ENCODE data around the gene ZDHHC5. TPM values are rescaled to one million over a fixed set of nuclear protein-coding genes. Genes with fewer than 3 reads are reported as not detected.
"Not testable (repeated sequence)": the region's sequence is repeated elsewhere in the genome, so short reads cannot be mapped to it uniquely, and the experiment has no call there.

Gene ZDHHC5
- polyA plus RNA-seq, 4 donors = 50.0 to 55.6 (median 53.0) TPM

DNA sequence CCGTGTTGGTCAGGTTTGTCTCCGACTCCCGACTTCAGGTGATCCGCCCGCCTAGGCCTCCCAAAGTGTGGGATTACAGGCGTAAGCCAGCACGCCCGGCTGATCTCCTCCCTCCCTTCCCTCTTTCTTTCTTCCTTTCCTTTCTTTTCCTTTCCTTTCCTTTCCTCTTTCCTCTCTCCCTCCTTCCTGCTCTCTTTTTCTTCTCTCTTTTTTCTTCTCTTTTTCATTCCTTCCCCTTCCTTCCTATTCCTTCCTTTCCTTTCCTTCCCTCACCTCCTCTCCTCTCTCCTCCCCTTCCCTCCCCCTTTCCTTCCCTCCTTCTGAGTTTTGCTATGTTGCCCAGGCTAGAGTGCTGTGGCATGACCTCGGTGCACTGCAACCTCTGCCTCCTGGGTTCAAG is 3.9 kb upstream of the ZDHHC5 start:
- DNase-seq (ENCODE audit: low read depth in 4 of 4, low spot score in 2 of 4) = no peak

DNA sequence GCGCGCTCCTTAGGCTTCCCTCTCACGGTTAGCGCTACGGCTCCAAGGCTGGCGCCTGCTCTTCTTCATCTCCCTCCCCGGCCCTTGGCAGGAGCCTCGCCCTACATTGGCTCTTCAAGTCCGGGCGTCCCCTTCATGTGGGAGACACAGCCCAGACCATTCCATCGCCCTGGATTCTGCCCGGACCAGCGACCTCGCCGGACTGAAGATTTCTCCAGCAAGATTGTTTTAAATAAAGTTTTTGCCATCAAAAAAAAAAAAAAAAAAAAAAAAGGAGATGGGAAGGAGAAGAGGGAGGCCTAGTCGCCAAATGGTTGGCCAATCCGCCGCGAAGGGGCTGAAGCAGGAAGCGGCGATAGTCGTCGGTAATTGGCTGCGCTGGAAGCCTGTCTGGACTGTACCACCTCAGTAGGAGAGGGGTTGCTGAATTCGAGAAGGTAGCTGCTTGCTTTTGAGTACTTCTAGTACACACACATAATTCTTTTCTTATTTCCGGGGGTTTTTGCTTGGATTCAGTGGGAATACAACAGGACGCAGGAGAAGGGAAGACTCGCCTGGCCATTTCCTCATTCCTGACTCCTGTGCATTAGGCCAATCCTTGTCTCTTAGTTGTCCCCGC is 688 bp upstream of the ZDHHC5 start:
- DNase-seq (ENCODE audit: low read depth in 4 of 4, low spot score in 2 of 4) = peak; percentile 96 to 100 (median 99)

DNA sequence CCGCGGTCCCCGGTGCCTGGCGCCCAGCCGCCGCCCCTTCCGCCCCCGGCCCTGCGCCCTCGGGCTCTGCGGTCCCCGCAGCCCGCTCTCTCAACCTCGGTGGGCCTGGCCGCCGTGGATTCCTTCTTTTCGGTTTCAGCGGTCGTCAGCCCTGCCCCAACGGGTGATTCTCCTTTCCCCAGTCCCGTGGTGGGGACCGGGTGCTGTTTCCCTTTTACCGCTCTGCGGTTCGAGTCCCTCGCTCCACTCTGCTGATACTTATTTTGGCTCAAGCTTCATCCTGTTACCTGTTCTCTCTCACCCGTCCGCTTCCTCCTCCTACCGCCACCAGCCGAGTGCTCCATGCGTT is 494 bp downstream of the ZDHHC5 start:
- no peak for DNase-seq (ENCODE audit: low read depth in 4 of 4, low spot score in 2 of 4)

DNA sequence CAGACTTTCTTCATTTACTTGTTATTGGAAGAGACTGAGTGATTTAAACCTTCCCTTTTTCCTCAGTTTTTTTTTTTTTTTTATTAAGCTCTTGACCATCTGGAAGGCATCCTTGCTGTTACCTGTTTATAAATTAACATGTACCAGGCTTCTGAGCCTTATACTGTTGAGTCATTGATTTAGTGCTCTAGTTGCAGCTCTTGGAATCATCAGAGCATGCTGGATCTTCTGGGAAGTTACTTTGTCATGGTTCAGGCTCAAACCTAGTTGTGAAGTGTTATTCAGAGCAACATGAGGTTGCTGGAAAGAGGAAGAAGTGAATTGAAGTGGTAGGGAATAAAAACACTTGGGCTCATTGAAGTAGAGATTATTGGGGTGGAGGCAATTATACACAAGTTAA is 6.3 kb downstream of the ZDHHC5 start:
- no peak for DNase-seq (ENCODE audit: low read depth in 4 of 4, low spot score in 2 of 4)

DNA sequence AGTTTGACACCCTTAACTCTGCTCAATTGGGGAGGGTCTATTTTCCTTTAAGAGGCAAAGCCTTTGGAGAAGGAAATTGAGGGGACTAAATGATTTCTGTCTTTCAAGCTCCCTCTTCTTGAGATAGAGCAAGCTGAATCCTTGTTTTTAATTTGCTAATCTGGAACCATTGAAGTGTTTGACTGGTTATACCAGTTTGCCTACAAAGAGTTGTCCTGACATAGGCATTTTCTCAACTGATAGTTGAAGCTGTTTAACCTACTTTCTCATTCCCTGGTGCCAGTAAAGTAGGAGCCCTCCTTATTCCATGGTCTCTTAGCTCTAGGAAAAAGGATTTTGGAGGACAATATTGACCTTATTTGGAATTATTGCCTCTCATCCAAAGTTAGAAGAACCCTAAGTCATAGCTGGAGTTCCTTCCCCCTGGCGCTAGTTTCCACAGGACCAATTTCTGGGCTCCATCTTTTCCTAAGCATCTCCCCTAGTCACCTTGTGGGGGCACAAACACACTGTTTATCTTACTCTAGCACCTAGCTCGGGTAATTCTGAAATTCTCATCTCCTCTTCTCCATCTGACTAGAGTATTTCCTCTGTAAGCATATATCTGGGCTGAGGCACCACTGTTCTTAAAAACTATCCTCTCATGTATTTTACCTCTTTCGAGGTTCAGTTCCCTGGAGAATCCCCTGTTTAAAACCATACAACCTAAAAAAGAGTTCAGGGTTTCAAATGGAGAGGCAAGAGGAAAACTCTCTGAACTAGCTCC is 7.4 kb downstream of the ZDHHC5 start:
- no peak for DNase-seq (ENCODE audit: low read depth in 4 of 4, low spot score in 2 of 4)

DNA sequence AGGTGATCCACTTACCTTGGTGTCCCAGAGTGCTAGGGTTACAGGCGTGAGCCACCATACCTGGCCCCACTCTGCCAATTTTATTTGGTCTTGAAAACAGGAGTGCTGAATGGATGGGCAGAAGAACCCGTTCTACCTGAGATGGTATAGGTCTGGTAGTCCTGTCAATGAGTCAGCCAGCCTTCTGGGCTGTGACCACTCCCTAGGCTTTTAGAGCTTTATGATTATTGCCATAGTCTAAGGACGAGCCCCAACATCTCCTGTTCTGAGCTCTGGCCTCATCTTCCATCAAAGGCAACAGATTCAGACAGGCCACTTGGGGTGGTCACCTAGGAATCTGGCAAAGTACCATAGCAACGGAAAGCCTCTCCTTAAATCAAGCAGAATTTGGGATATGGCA is 11.5 kb downstream of the ZDHHC5 start:
- no peak for DNase-seq (ENCODE audit: low read depth in 4 of 4, low spot score in 2 of 4)

DNA sequence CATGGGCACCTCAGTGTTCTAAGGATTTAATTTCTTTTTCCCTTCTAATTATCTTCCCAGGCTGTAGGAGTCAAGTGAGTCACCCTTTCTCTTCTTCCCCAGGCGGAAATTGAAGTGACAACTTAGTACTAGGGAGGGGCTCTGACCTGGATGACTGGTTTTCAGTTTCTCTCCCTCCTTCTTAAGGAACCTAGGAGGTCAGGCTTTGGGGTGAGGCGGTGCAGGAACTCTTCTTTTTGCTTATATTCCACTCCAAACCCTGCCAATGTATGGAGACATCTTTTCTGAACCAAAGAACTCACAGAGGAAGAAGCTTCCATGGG is 12.6 kb downstream of the ZDHHC5 start:
- DNase-seq (ENCODE audit: low read depth in 4 of 4, low spot score in 2 of 4) = no peak

DNA sequence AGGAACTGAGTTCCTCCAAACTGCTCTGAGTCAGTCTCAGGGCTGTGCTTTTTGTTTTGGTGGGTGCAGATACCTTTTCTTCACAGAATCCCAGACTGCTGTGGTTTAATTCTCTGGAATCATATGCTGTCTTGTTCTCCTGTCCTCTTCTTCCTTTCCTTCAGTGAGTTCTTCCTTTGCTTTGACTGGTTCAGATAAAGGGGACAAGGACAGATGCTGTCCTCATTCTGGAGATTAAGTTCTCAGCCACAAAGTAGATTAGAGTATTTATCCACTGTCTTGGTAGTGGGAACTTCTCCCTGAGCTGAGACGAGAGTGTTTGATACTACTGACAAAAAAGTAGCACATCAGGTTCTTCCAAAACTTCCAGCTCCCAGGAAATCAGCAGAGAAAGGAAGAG is 13.3 kb downstream of the ZDHHC5 start:
- no peak for DNase-seq (ENCODE audit: low read depth in 4 of 4, low spot score in 2 of 4)

DNA sequence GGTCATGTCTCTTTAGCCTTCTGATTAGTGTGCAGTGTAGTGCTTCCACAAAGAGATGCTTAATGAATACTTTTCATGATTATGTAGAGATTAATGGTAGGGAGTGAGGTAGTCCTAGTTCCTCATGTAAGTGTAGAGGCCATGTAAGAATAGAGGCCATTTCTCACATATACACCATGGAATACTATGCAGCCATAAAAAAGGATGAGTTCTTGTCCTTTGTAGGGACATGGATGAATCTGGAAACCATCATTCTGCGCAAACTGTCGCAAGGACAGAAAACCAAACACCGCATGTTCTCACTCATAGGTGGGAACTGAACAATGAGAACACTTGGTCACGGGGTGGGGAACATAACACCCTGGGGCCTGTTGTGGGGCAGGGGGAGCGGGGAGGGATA is 22.6 kb downstream of the ZDHHC5 start:
- DNase-seq (ENCODE audit: low read depth in 4 of 4, low spot score in 2 of 4) = not testable (repeated sequence)

DNA sequence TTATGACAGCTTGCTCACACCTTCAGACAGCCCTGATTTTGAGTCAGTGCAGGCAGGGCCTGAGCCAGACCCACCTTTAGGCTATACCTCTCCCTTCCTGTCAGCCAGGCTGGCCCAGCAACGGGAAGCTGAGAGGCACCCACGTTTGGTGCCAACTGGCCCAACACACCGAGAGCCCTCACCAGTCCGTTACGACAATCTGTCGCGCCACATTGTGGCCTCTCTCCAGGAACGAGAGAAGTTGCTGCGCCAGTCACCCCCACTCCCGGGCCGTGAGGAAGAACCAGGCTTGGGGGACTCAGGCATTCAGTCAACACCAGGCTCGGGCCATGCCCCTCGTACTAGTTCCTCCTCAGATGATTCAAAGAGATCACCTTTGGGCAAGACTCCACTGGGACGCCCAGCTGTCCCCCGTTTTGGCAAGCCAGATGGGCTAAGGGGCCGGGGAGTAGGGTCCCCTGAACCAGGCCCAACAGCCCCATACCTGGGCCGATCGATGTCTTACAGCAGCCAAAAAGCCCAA is 31.0 kb downstream of the ZDHHC5 start:
- DNase-seq (ENCODE audit: low read depth in 4 of 4, low spot score in 2 of 4) = no peak

DNA sequence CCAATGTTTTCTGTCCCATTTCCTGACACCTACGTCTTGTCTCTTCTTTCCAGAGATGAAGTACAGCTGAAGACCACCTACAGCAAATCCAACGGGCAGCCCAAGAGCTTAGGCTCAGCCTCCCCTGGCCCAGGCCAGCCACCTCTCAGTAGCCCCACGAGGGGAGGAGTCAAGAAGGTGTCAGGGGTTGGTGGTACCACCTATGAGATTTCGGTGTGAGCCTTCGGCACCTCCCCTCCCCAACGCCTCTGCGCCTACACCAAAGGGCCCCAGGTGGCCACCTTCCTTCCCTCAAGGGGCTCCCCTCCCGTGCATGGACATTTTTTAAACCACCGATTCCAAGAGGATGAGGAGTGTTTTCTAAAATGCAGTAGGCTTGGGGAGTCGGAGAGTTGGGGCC is 31.9 kb downstream of the ZDHHC5 start:
- no peak for DNase-seq (ENCODE audit: low read depth in 4 of 4, low spot score in 2 of 4)

DNA sequence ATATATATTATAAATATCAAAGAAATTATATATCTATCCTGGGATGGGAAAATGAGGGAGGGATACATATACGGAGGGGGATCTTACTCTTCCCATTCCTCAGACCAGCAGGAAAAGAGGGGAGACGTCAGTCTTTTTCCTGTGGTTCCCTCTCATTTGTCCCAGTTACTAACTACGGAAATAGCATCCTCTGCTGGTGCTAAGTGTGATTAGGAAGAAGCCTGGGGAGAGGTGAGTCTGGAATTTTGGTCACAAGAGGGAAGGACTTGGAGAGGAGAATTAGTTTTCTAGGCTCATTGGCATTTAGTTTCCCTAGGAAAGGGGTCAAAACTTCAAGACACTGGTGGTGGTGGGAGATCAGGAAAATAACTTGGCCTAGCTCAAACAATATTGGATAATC is 32.5 kb downstream of the ZDHHC5 start:
- no peak for DNase-seq (ENCODE audit: low read depth in 4 of 4, low spot score in 2 of 4)

DNA sequence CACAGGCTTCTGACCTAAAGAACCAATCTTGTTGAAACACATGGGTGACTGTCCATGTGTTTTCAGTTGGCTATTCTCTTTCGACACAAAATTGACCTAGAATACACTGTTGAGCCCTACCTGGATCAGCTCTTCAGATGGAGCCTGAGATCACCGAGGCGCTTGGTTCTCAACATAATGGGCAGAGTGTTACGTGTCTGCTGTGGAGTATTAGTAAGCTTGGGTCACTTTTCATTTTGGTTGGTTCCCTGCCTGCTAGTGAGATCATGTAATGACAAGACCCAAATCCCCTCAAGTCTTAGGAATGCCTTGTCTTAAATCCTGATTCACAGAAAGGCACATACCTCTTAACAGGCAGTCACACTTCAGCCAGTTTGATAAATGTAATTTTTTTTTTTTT is 35.4 kb downstream of the ZDHHC5 start:
- no peak for DNase-seq (ENCODE audit: low read depth in 4 of 4, low spot score in 2 of 4)

DNA sequence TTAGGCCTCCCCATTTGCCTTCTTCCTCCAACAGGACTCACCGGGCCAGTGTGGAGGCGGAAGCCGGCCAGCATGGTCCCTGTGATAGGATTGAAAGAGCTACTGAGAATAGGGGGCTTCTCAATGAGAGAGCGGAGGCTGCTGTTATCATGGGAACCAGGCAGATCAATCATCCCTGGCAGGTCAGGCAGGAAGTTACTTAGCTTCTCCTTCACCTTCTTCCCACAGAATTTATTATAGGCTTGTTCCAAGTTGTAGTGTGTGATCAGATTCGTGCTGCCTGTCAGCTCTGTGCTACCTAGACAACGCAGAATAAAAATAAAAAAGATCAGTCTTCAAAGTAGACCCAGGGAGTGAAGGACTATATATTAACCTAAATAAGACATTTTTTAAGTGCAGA is 37.0 kb downstream of the ZDHHC5 start:
- DNase-seq (ENCODE audit: low read depth in 4 of 4, low spot score in 2 of 4) = no peak

DNA sequence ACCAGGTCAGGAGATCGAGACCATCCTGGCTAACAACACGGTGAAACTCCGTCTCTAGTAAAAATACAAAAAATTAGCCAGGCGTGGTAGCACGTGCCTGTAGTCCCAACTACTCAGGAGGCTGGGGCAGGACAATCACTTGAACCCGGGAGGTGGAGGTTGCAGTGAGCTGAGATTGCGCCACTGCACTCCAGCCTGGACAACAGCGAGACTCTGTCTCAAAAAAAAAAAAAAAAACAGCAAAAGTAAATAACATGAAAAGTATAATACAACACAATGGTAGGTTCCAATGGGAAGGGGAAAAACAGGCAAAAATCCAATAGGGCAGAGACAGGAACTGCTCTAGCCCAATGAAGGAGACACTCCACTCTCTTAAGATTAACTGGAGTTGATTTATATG is 37.5 kb downstream of the ZDHHC5 start:
- not testable (repeated sequence) for DNase-seq (ENCODE audit: low read depth in 4 of 4, low spot score in 2 of 4)

DNA sequence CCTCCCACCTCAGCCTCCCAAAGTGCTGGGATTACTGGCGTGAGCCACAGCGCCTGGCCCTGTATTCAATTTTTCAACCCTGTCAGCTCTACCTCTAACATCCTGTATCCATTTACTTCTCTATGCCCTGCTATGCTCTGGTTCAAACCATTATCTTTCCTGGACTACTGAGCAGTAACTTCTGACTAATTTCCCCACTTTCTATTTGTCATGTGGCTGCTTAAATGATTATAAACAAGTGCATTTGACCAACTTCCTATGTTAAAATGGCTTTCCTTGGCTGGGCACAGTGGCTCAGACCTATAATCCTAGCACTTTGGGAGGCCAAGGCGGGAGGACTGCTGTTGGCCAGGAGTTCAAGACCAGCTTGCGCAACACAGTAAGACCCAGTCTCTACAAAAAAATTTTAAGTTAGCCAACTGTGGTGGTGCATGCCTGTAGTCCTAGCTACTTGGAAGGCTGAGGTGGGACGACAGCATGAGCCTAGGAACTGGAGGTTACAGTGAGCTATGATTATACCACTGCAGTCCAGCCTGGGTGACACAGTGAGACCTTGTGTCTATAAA is 42.0 kb downstream of the ZDHHC5 start:
- DNase-seq (ENCODE audit: low read depth in 4 of 4, low spot score in 2 of 4) = no peak

DNA sequence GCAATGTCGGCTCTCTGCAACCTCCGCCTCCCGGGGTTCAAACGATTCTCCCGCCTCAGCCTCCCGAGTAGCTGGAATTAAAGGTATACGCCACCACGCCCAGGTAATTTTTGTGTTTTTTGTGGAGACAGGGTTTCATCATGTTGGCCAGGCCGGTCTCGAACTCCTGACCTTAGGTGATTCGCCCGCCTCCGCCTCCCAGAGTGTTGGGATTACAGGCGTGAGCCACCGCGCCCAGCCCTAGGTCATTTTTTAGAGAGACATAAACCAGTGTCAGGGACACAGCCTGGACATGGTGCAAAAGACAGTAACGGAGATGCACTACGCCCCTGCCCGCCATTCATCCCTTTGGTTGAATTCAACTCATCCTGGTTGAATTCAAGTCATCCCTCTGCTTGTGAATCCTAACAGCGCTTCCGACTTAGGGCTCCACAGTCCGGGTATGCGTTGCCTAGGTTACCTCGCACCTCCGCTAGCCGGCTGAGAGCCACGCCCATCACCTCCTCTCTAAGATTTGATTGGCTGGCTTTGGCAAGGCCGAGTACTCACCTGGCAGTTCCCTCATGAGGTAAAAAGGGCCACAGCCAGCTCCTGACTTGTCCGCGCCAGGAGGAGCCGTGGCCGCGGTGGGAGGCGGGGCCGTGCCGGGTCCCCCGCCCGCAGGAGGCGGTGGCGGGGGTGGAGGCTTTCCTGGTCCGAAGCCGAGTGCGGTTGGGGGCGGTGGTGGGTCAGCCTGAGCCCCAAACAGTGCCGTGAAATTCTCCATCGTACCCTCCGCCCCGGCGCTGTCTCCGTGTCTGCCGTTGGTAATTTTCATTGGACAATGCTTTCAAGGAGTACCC is 43.7 kb downstream of the ZDHHC5 start, which contains the start of gene MED19:
Gene MED19, minus strand, starts transcription at position 802 of the 842 bp plus-strand sequence. Its CDS starts 36 bp downstream, at position 766.
- peak; percentile 57 to 70 (median 62) for DNase-seq (ENCODE audit: low read depth in 4 of 4, low spot score in 2 of 4)

DNA sequence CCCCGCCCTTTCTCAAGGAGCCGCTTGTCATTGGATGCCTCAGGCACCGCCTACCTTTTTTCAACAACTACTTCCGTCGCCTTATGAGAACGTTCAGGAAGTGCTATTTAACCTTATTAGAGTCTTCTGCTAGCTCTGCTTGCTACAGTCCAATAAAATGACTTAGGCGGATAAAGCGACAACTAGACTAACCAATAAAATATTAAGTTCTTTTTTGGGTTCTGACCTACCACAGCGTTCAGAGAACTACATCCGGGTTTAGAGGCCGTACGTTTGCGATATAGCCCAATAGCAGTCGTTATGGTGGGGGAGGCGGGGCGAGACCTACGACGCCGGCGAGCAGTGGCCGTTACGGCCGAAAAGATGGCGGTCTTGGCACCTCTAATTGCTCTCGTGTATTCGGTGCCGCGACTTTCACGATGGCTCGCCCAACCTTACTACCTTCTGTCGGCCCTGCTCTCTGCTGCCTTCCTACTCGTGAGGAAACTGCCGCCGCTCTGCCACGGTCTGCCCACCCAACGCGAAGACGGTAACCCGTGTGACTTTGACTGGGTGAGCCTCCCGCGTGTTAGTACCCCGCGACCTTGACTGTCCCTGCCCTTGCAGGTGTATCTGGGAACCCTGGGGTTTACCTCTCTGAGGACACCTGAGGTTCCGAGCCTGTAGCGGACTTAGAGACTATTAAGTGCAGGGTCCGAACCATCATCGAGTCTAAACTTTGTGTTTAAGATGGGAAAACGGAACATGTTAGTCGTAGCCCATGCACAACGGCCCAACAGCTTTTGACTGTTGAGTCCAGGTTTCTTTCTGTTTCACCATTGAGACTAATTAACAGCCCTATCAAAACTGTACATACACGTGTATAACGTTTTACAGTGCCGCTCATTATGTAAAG is 44.6 kb downstream of the ZDHHC5 start, which contains the start of gene TMX2:
Gene TMX2, plus strand, starts transcription at position 338 of the 895 bp plus-strand sequence. Its CDS starts 26 bp downstream, at position 364.
- peak; percentile 93 to 99 (median 97) for DNase-seq (ENCODE audit: low read depth in 4 of 4, low spot score in 2 of 4)

DNA sequence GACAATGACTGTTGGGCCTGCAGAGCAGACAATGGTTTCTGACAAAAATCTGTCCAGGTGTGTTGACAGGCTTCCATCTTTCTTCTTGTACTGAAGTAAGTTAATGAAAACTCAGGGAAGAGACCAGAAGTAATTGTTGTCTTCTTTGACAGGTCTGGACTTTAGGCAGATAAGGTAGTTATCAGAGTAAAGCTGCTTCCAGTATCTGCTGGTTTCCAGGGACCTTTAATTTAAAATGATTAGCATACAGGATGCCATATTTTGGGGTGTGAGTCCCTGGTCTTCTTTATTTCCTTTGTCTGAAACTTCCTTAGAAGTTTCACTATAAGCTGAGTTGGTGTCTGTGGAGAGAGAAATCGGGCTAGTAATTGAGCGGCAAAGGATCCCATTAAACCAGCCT is 45.9 kb downstream of the ZDHHC5 start:
- DNase-seq (ENCODE audit: low read depth in 4 of 4, low spot score in 2 of 4) = no peak

DNA sequence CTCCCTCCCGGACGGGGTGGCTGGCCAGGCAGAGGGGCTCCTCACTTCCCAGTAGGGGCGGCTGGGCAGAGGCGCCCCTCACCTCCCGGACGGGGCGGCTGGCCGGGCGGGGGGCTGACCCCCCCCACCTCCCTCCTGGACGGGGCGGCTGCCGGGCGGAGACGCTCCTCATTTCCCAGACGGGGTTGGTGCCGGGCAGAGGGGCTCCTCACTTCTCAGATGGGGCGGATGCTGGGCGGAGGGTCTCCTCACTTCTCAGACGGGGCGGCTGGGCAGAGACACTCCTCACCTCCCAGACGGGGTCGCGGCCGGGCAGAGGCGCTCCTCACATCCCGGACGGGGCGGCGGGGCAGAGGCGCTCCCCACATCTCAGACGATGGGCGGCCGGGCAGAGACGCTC is 48.8 kb downstream of the ZDHHC5 start:
- not testable (repeated sequence) for DNase-seq (ENCODE audit: low read depth in 4 of 4, low spot score in 2 of 4)

Data from left renal cortex interstitium (tissue), 4 donors.